ENCODE measurements around the gene PIGZ. TPM values are rescaled to one million over a fixed set of nuclear protein-coding genes. Genes with fewer than 3 reads are reported as not detected.
A peak's percentile ranks its signal among the peaks of the same experiment; 100 is the strongest.

The PIGZ gene
- total and polyA plus RNA-seq, 7 donors = 2.9 to 8.0 (median 3.5) TPM

DNA sequence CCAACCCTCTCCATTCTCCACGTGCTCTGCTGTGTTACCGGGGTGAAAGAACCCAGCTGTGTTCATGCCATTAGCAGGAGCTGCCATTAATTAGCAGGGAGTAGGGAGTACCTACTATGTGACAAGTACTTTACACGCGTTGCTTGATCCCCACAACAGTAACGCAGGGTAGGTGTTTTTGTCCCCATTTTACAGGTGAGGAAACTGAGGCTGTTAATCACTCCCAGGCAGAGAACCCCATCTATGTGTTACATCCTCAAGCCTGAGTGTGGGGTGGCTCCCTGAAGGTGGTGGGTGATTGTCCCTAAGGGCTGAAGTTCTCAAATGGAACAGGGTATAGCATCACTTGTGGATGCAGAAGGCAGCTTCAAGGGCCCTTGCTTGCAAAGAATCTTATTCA is 38.2 kb upstream of the PIGZ start:
- Histone ChIP-seq H3K27ac (no peak overlapping the region), H3K36me3 (ENCODE audit: insufficient read depth in 1 of 2, low read depth in 1 of 2) (no peaks in the 10 kb centered on the region), H3K4me3 (no peak overlapping the region), H3K4me1 (no peaks in the 10 kb centered on the region), H3K9me3 (no peaks in the 10 kb centered on the region), H3K27me3 (ENCODE audit: insufficient read depth in 3 of 3, low read length in 2 of 3) (no peaks in the 10 kb centered on the region)
- TF ChIP-seq, protein P1, sequence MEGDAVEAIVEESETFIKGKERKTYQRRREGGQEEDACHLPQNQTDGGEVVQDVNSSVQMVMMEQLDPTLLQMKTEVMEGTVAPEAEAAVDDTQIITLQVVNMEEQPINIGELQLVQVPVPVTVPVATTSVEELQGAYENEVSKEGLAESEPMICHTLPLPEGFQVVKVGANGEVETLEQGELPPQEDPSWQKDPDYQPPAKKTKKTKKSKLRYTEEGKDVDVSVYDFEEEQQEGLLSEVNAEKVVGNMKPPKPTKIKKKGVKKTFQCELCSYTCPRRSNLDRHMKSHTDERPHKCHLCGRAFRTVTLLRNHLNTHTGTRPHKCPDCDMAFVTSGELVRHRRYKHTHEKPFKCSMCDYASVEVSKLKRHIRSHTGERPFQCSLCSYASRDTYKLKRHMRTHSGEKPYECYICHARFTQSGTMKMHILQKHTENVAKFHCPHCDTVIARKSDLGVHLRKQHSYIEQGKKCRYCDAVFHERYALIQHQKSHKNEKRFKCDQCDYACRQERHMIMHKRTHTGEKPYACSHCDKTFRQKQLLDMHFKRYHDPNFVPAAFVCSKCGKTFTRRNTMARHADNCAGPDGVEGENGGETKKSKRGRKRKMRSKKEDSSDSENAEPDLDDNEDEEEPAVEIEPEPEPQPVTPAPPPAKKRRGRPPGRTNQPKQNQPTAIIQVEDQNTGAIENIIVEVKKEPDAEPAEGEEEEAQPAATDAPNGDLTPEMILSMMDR (IDR thresholded peaks at IDR 0.05) = no peak
- no peak for DNase-seq
- WGBS, 3 donors = 90 to 96% (median 94%) methylated on average over 5 of the region's 5 CpGs
- no peak for ATAC-seq
- intact Hi-C loops (cut with DNase I) = no loop called here

- no peaks in the 10 kb centered on the region for H3K36me3 ChIP-seq (ENCODE audit: insufficient read depth in 1 of 2, low read depth in 1 of 2)
- TF ChIP-seq, protein P1 (IDR thresholded peaks at IDR 0.05) = no peak
- H3K4me1 ChIP-seq = no peaks in the 10 kb centered on the region
- H3K4me3 ChIP-seq = no peak overlapping the region
- intact Hi-C loops (cut with DNase I) = no loop called here
- no peaks in the 10 kb centered on the region for H3K9me3 ChIP-seq
- ATAC-seq = no peak
- H3K27ac ChIP-seq = no peak overlapping the region
- WGBS, 3 donors = 87 to 95% (median 89%) methylated on average over 11 of the region's 11 CpGs
- H3K27me3 ChIP-seq (ENCODE audit: insufficient read depth in 3 of 3, low read length in 2 of 3) = no peaks in the 10 kb centered on the region
- DNase-seq = peak in 1 of 2 donors; percentile 48
Observed at GRCh38 chr3:197006446-197006845, 37.8 kb upstream of the PIGZ start.

DNA sequence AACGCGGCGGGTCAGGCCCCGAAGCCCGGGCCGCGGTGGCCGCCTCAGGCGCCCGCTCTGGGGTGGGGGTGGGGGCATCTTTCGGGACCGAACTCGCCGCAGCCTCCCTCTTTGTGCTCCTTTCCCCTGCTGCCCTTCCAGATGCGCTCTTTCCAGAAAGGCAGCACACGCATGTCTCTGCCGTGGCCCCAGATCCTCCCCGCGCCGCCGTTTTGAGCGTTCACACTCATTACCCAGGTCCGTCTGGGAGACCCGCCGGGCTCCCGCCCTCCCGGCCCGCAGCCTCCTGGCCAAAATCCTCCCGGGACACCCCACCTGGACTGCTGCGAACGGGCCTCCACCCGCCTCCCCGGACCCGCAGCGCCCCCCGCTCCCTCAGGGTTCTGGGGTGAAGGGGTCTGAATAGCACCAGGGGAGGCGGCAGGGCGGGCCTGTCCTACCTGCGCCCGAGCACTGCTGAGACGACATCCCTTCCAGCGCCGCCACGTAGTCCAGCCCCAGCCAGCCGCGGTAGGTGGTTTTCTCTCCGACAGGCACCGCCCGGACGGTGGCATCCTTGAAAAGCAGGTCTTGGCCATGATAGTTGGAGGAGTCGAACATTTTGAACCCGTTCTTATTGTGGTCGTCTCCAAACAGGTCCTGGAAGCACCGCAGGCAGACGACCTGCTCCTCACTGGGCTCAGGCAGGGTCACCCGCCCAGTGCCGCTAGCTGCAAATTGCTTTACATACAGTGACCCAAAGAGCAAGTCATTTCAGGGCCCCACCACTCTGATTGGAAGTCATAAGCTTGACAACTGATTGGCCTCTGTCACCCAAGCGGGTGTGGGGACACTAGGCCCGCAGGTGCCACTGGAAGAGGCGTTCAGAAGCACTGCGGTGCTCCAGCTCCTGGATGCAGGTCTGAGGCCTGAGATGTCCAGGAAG is 35.1 kb upstream of the PIGZ start:
- TF ChIP-seq, protein P1 (IDR thresholded peaks at IDR 0.05) = no peak
- H3K9me3 ChIP-seq = no peaks in the 10 kb centered on the region
- ATAC-seq = no peak
- H3K4me1 ChIP-seq = no peaks in the 10 kb centered on the region
- no peaks in the 10 kb centered on the region for H3K27me3 ChIP-seq (ENCODE audit: insufficient read depth in 3 of 3, low read length in 2 of 3)
- intact Hi-C loops (cut with DNase I) = loop anchor here in 1 of 2 donors (5.0 kb wide), 1 partner anchor 184 kb away; no protein-coding TSS in a partner anchor
- 25 to 40% (median 40%) methylated on average over 43 to 61 of the region's 61 CpGs for WGBS, 3 donors
- H3K27ac ChIP-seq = no peak overlapping the region
- DNase-seq = peak; percentile 35 to 56
- no peaks in the 10 kb centered on the region for H3K36me3 ChIP-seq (ENCODE audit: insufficient read depth in 1 of 2, low read depth in 1 of 2)
- peak overlapping the region; percentile 75 for H3K4me3 ChIP-seq

DNA sequence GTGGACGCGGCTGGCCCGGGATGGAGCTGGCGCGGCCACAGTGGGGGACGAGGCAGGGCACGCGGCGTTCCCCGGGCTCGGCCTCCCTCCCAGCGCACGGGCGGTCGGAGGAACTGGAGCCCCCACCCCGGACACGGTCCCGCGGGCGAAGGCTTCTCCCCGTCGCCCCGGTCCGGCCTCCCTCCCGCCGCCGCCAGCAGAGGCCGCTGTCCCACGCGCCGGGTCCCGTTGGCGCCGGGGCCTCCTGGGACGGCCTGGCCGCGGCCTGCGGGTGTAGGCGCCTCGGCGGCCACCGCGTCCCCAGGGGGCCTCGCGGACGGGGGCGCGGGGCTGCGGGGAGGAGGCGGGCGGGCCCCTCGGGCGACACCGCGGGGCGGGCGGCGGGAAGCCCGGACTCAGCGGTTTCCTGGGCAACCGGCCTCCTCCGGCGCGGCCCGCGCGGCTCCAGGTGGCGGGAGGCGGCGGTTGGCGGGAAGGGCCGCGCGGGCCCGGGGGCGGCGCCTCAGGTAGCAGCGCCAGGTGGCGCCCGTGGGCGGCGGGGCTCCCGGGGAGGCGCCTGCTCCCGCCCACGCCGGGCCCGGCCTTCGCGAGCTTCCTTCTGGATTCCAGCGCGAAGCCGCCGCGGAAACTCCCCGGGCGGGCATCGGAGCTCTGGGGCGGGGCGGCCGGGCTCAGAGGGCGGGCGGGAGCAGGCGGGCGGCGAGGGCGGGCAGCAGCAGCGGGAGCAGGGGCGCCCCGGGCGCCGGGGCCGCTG is 34.2 kb upstream of the PIGZ start:
- TF ChIP-seq, protein P1 (IDR thresholded peaks at IDR 0.05) = peak; percentile 72
- Histone ChIP-seq H3K4me3 (peak overlapping the region; percentile 75), H3K9me3 (no peaks in the 10 kb centered on the region), H3K4me1 (no peaks in the 10 kb centered on the region), H3K27ac (peak overlapping the region; percentile 61), H3K27me3 (ENCODE audit: insufficient read depth in 3 of 3, low read length in 2 of 3) (no peaks in the 10 kb centered on the region), H3K36me3 (ENCODE audit: insufficient read depth in 1 of 2, low read depth in 1 of 2) (no peaks in the 10 kb centered on the region)
- DNase-seq (peak; percentile 82 to 85), ATAC-seq (peak; percentile 89 to 97 (median 93))
- intact Hi-C loops (cut with DNase I) = loop anchor here (1.0 to 5.0 kb wide), 2 partner anchors 183 to 184 kb away; no protein-coding TSS in a partner anchor
- 0 to 1% (median 0%) methylated on average over 18 to 111 of the region's 113 CpGs for WGBS, 3 donors
